Right atrium auricular region (tissue), 2 donors: ENCODE results near the gene HSPG2. TPM values are rescaled to one million over a fixed set of nuclear protein-coding genes. Genes with fewer than 3 reads are reported as not detected.

ENCODE experiments used
- DNase-seq: peaks from one replicate; pipeline ENCODE4 v3.0.0-alpha.2; 2019; ENCODE audit warnings: low spot score
- H3K27ac ChIP-seq, 2 donors: fragments of 200-600 bp; sonication (generic); 1 replicate in 1 of 2; 2 replicates in 1 of 2; pipeline ENCODE4 v1.5.1; 2016 to 2019
- H3K27me3 ChIP-seq, 2 donors: fragments of 200-600 bp; sonication (generic); one replicate each; pipeline versions ENCODE4 v1.5.1 to v1.6.0; 2017 to 2019
- H3K36me3 ChIP-seq: fragments of 200-600 bp; sonication (generic); one replicate; pipeline ENCODE4 v1.5.1; 2016
- H3K4me1 ChIP-seq, 2 donors: fragments of 200-600 bp; sonication (generic); one replicate each; pipeline versions ENCODE4 v1.5.1 to v1.6.0; 2017 to 2019
- H3K4me3 ChIP-seq, 2 donors: fragments of 200-600 bp; sonication (generic); 1 replicate in 1 of 2; 2 replicates in 1 of 2; pipeline ENCODE4 v1.5.1; 2017 to 2019; ENCODE audit warnings: mild to moderate bottlenecking in 1 of 2, moderate library complexity in 1 of 2
- H3K9me3 ChIP-seq, 2 donors: fragments of 200-600 bp; sonication (generic); one replicate each; pipeline ENCODE4 v1.5.1; 2019
- total RNA-seq, 2 donors: library from RNA; depleted of rRNA; stranded (reverse); fragments of >200 nt; gene quantifications; one replicate each; pipeline ENCODE4 v1.1.0, GENCODE V29; 2016
- TF ChIP-seq, protein P1 (sequence below), 2 donors: fragments of 200-600 bp; sonication (generic); IDR thresholded peaks; one replicate each; pipeline ENCODE4 v1.5.1; 2019; ENCODE audit warnings: antibody characterized with exemption in 2 of 2

HSPG2 gene
- total RNA-seq, 2 donors from 2014 or later, result 424 to 557 TPM

DNA sequence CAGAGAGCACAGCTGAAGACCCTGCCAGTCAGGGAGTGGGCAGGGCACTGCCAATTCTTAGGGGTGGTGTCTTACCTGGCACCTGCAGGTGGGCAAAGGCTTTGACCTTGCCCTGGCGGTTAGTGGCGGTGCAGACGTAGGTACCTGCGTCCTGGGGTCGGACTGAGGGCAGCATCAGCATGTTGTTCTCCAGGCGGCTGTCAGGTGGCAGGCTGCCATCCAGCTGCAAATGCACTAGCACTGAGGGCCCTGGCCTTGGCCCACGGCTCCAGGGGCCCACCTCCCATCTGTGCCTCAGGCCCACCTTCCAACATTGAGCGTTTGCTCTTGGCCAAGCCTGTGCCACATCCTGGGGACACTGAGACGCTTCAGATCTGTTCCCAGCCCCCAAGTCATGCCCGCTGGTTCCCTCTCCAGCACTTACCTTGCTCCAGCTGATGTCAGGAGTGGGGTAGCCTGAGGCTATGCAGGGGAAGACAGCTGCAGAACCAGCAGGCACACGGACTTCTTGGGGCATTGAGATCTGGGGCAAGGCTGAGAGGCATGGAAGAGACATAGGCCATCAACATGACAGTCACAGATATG, 103.6 kb downstream of the HSPG2 start:
- no peak for DNase-seq
- Histone ChIP-seq H3K27ac (no peak overlapping the region), H3K9me3 (no peaks in the 10 kb centered on the region), H3K4me1 (no peaks in the 10 kb centered on the region), H3K4me3 (no peak overlapping the region), H3K27me3 (no peaks in the 10 kb centered on the region), H3K36me3 (peaks cover 100% of the 10 kb centered on the region)
- TF ChIP-seq, protein P1, sequence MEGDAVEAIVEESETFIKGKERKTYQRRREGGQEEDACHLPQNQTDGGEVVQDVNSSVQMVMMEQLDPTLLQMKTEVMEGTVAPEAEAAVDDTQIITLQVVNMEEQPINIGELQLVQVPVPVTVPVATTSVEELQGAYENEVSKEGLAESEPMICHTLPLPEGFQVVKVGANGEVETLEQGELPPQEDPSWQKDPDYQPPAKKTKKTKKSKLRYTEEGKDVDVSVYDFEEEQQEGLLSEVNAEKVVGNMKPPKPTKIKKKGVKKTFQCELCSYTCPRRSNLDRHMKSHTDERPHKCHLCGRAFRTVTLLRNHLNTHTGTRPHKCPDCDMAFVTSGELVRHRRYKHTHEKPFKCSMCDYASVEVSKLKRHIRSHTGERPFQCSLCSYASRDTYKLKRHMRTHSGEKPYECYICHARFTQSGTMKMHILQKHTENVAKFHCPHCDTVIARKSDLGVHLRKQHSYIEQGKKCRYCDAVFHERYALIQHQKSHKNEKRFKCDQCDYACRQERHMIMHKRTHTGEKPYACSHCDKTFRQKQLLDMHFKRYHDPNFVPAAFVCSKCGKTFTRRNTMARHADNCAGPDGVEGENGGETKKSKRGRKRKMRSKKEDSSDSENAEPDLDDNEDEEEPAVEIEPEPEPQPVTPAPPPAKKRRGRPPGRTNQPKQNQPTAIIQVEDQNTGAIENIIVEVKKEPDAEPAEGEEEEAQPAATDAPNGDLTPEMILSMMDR (IDR thresholded peaks at IDR 0.05), result no peak

DNA sequence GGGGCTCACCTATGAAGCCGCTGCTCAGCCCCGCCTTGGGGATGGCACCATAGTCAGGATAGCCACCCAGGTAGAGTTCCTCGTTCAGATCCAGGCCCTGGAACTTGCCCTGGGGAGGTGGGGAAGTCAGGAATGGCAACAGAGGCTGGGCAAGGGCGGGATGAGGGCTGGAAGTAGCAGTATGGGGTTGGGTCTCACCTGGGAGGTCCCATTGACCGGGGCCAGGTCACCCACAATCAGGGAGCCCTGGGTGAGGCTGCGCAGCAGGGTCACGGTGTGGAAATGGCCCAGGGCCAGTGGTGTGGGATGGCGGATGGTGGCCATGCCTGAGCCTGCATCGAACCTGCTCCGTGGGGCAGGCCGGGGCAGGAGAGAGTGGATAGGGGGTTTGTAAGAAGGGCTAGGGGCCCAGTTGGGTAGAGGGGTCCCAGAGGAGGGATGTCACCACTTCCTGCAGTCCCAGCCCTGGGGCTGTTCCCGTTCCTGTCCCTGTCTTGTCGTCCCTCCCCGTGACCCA, 105.6 kb downstream of the HSPG2 start:
- Histone ChIP-seq H3K36me3 (peaks cover 100% of the 10 kb centered on the region), H3K4me3 (no peak overlapping the region), H3K27ac (no peak overlapping the region), H3K4me1 (no peaks in the 10 kb centered on the region), H3K9me3 (no peaks in the 10 kb centered on the region), H3K27me3 (no peaks in the 10 kb centered on the region)
- TF ChIP-seq, protein P1 (IDR thresholded peaks at IDR 0.05), result no peak
- DNase-seq, result no peak

- Histone ChIP-seq H3K36me3 (peaks cover 100% of the 10 kb centered on the region), H3K9me3 (no peaks in the 10 kb centered on the region), H3K4me3 (no peak overlapping the region), H3K27me3 (no peaks in the 10 kb centered on the region), H3K4me1 (no peaks in the 10 kb centered on the region), H3K27ac (no peak overlapping the region)
- no peak for DNase-seq
- TF ChIP-seq, protein P1 (IDR thresholded peaks at IDR 0.05), result no peak
Observed at GRCh38 chr1:21830792-21831453, 106.2 kb downstream of the HSPG2 start.

DNA sequence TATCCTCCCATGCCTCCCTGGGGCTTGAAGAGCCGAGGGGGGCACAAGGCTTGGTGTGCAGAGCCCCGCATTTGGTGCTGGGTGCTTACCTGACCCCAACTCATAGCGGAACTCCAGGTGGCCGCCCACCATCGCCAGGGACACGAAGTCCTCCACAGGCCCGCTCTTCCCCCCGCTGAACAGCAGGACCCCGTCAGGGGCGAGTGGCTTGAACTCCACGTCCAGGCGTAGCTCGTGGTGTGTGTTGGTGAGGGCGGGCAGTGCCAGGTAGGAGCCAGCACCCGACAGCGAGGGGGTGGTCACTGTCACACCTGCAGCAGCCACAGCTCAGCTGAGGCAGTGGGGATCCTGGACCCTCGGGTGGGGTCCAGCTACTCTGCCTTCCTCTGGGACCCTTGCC, 107.8 kb downstream of the HSPG2 start:
- no peaks in the 10 kb centered on the region for H3K27me3 ChIP-seq
- H3K4me1 ChIP-seq, result no peaks in the 10 kb centered on the region
- H3K27ac ChIP-seq, result no peak overlapping the region
- DNase-seq, result no peak
- peaks cover 100% of the 10 kb centered on the region for H3K36me3 ChIP-seq
- H3K4me3 ChIP-seq, result no peak overlapping the region
- TF ChIP-seq, protein P1 (IDR thresholded peaks at IDR 0.05), result no peak
- H3K9me3 ChIP-seq, result no peaks in the 10 kb centered on the region

DNA sequence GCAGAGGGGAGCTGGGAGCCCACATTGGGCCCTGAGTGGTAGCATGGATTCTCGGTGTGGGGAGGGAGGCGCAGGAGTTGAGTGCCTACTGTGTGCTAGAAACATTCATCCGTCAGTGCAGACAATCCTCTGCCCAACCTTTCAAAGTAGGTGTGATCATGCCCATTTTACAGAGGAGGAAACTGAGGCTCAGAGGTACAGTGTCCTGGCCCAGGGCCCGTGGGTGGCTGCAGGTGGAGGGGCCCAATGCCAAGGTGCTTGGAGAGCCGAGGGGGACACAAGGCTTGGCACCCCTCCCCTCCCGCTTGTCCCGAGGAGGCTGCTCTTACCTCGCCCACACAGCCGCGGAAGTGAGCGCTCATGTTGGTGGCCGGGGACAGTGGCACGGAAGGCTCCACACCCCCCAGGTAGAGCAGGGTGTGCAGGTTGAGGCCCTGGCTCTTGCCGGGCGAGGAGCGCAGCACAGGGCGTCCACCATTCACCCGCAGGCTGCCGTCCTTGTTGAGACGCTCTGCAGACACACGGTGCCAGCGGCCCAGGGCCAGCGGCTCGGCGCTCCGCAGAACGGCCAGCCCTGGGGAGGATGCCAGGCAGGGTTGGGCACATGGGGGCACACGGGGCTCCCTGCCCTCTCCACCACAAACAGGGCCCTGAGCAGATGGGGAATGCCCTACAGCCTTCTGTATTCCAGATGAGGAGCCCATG, 108.5 kb downstream of the HSPG2 start:
- H3K4me3 ChIP-seq, result no peak overlapping the region
- H3K9me3 ChIP-seq, result no peaks in the 10 kb centered on the region
- H3K4me1 ChIP-seq, result no peaks in the 10 kb centered on the region
- no peak overlapping the region for H3K27ac ChIP-seq
- TF ChIP-seq, protein P1 (IDR thresholded peaks at IDR 0.05), result no peak
- H3K27me3 ChIP-seq, result no peaks in the 10 kb centered on the region
- DNase-seq, result no peak
- H3K36me3 ChIP-seq, result peaks cover 100% of the 10 kb centered on the region
